Measurements from ENCODE around the gene STK39. TPM values are rescaled to one million over a fixed set of nuclear protein-coding genes. Genes with fewer than 3 reads are reported as not detected.

The STK39 gene
- total RNA-seq, 1 donor from 2014 or later: 0.50 TPM

DNA sequence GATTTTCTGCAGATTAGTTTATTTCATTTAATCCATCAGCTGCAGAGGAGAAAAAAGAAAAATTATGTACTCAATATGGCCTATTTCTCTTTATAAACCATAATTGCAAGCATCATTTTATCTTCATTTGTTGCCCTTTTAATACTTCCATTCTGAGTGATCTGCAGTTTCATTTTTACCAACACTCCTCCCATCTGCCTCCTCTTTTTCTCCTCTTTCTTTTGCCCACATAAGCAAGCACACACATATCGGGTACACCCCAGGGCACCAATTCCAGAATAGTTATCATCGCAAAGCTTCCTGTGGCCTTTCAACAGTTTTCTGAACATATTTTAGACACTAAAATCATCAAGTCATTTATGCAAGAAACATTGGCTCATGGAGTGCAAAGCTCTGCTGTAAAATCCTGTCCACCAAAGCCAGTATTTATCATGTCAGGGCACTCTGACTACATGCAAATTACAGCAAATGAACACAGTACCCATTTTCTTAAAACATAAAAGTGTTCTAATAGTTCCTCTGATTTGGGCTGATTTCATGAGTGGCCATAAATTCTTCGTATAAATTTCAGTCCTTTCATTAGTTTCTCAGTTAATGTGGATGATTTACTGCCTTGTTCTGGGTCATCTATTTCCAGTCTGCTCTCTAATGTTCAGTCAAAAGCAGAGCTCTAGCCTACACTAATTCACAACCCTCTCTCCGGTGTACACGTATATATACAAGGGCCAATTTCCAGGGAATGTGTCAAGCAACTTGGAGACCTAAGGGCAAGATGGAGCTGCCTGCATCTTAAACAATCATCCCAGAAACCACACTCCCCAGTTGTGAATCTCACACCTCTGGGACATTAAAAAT, 281.3 kb downstream of the STK39 start:
- DNase-seq (ENCODE audit: low spot score): no peak

DNA sequence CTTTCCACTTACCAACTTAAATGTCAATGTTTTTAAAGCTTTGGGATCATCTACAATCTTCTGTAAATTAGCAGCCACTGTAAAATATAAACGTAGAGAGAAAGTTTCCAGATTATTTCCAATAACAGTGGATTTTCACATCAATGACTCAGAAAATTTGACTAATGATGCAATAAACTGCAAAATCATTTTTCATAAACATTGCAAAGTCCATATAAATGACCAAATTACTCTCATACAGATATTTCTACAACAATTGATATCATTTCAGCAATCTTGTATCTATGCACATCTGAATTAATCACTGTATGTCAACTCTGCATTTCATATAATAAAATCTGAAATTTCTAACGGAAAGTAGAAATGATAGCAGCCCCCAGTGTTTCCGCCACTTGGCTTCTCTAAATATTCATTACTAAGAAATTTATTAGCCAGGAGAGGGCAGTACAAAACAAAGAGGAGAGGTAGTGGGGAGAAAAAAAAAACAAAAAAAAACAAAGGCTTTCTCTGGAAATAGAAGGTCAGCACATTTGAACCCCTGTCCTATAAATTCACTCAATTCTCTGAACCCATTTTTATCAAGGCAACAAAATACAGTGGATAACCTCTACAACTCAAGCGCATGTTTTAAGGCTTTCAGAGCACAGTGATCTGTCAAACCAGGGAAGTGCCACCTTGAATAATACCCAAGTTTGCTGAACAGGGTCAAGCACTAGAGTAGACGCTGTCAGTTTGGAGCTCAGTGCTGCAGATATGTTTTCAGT, 282.6 kb downstream of the STK39 start:
- no peak for ATAC-seq

More for the DNA sequence above, 281.3 kb downstream of the STK39 start:
- no peak for ATAC-seq

DNA sequence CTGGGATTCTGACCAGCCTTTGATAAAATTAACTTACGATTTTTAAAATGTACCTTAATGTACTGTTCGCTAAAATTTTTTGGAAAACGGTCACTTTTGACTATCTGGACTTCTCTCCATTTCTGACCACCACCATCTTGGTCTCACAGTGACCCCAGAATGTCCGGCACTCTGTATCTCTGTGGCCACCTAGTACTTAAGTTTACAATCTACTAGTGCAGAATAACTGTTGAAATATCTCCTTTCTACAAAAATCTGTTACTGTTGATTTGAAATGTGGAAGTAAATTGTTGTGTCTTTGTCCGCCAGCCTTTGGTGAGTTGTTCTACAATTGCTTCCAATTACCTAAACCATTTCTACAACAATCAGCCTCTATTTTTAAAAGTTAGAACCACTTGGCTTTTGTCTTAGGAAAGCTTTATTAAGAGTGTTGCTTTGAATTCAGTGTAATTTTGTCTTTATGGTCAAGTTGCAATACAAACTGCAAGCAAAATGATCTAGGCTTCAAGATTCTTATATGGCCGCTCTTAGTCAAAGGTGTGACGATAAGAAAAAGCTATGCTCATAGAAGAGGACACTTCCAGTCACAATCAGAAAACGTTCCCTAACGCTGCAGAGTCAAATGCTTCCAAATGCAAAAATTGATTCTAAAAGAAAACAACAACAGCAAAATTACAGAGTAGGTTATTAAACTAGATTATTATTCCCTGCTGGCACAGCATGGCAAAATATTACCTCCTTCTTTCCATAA, 283.3 kb downstream of the STK39 start:
- DNase-seq (ENCODE audit: low spot score) (no peak), ATAC-seq (no peak)

More for the DNA sequence above, 282.6 kb downstream of the STK39 start:
- no peak for DNase-seq (ENCODE audit: low spot score)

DNA sequence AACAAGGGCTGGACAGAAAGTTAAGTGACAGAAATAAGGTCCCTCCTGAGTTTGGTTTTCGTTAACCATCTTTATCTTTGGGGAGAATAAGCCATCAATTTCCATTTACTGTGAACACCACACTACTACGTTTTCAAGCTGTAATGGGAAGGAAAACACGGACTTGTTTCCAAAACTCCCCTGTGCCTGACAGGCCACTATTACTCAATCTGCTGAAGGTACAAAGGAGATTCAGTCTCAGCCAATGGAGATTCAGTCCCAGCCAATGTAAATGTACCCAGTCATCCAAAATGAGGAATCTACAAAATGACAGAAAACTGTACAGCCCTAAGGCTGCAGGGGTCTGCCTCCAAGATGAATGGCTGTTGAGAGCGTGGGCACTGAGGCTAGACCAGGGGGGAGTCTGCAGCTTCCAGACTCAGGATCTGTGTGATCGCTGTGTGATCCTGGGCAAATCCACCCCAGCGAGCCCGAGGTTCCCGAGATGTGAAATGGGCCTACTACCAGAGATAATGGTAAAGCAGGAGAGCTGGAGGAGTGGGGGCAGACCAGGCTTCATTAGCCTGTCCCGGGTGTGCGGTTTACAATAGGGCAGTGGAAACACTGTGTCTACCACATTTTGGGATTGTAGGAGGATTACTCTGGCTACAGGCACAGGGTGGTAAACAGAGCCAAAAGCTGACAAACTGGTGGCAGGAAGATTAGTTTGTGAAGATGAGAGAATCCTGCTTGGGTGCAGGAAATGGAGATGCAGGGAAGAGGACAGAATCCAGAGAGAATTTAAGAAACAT, 284.8 kb downstream of the STK39 start:
- DNase-seq (ENCODE audit: low spot score) (no peak), ATAC-seq (peak; percentile 85)

DNA sequence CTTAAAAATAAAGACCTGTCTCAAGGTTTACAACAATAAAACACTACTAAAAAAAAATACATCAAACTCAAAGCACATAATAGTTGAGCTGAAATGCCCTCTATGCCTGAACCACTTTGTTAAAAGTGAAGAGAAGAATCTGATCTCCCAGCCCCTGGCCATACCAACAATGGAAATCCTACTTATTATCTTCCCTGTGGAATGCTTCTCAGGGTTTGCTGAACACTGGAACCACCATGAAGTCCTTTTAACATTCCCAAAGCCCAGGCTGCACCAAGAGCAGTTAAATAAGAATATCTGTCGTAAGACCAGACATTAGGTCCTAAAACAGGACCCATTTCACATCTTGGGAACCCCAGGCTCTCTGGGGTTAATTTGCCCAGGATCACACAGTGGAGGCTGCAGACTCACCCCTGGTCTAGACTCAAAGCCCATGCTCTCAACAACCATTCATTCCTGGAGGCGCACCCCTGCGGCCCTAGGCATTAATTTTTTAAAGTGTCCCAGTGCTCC, 285.8 kb downstream of the STK39 start:
- ATAC-seq (no peak), DNase-seq (ENCODE audit: low spot score) (no peak)

DNA sequence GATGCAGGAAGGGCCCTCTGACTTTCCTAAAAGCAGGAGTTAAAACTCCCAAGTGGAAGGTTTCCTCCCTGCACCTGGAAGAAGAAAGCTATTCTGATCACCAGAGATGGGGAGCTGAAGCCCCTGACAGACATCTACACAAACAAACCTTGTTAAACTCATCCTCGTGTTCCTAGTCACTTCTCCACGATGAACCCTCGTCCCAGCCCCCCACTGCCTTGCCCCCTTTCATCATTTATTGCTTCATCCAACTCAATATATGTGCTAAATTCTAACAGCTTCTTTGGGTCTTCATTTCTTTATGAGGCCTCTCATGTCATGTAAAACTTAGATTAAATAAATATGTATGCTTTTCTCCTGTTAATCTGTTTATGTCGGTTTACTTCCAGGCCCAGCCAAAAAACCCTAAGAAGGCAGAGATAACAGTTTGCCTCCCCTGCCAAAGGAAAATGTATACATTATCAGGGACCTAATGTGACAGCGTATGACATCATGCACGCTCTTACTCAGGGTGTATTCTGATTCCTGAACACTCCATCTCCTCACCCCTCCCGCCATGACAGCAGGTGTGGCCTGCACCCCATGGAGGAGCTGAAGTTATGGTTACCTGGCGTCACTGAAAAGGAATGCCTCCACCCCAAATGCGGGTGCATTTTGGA, 287.2 kb downstream of the STK39 start:
- DNase-seq (ENCODE audit: low spot score): no peak

DNA sequence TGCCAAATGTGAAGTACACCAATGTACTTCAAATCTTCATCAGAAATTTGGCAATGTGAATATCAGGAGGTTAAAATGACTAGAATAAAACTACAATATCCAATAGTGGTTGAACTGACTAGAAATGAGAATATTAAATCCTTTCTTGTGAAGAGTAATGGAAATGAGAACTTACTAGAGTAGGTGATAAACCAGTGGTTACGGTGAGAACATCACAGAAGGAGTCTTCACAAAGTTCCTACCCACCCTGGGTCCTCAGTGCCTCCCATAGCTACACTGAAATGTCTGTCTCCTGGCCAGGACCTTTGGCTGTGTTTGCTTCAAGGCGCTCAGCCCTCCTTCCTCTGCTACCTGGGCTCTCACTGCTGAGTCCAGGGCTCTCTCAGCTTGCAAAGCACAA, 289.7 kb downstream of the STK39 start:
- DNase-seq (ENCODE audit: low spot score) (no peak), ATAC-seq (no peak)

More for the DNA sequence above, 287.2 kb downstream of the STK39 start:
- no peak for ATAC-seq

DNA sequence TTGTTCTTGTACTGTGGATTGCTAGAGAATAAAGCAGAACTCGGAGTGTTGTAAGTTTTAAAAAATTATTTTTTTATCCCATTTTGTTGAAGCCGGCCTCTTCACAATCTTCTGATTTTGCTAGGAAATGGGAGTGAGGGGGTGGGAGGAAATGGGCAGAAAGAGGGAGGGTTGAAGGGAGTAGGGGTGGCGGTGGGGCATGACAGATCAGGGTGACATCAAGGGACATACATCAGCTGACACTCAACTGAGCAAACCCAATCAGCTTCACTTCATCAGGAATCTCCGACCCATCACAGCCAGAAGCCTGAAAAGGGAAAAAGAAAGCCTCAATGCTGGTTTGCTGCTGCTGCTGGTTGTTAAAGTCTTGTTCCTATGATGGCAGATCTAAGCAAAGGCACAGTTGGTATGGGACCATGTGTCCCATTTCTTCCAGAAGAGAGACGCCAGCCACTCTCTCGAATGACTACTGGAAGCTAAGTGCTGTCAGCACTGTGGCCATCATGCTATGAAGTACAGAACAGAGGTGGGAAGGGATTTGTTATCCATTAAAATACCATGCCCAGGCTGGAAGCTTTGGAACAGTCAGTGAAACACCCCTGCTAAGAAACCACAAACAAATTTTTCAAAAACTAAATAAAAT, 292.0 kb downstream of the STK39 start:
- ATAC-seq (no peak), DNase-seq (ENCODE audit: low spot score) (no peak)

DNA sequence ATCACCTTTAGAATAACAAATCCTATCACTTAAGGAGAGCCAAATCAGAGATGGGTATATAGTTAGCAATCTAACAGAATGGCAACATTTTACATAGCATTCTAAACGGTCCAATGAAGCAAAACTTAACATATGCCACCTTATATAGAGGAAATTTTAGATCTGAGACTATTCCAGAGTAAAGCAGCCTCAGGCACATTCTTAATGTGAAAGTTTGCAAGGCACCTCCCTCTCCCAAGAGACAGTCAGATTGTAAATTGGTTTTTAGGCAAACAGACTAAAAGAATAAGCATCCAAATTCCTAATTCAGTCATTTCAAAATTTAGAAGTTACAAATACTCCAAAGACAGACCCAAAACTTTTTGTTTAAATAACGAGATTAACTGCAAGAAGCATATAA, 292.9 kb downstream of the STK39 start:
- ATAC-seq: no peak

DNA sequence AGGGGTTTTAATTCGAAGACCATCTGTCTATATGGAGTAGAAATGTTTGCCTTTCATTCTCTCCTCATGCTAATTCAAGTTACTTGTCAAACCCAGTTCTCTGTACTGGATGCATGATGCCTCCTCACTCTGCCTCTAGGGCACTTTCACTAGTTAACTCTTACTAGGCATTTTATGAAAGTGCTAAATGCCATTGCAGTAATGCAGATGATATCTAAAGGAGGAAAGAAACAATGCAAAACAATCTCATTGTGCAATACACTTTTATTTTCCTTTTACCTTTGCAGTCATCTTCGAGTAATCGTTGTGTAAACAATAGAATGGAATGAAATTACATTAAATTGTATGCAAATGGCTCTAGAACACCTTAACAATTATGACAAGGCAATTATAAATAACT, 293.6 kb downstream of the STK39 start:
- DNase-seq (ENCODE audit: low spot score) (no peak), ATAC-seq (no peak)

More for the DNA sequence above, 292.9 kb downstream of the STK39 start:
- DNase-seq (ENCODE audit: low spot score): no peak

DNA sequence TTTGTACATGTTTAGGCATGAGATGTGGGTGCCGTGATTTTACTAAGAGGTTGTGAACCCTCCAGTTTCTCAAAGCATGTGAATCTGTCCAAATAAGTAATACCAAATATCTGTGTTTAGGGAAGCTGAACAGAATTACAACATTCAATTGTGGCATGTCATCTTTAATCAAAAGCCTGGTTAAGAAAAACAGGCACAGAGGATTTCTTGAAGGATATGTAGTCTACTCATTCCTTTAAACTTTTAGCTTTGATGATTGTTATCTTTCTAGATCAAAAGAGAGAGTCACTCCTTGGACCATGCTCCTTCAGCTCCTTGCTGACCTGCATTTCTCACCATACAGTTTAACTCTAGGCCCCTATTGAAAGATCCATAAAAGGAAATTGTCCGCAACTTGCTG, 296.8 kb downstream of the STK39 start:
- ATAC-seq: no peak
- DNase-seq (ENCODE audit: low spot score): no peak

DNA sequence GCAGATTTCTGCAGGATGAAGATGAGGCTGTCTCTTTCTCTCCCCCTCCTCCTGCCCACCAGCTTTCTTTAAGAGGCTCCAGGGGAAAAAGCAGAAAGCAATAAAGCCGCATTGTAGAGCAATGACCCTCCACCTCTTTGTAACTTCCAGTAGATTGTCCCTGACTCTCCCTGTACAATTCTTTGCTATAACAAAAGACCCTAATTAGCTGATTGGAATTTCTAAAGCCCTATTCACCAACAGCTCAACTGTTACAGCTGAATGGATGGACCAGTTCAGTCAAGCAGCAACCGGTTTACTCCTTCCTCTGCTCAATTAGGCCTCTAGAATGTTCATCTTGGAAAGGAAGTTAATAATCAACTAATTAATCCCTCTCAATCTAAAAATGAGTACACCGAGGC, 301.0 kb downstream of the STK39 start:
- ATAC-seq (no peak), DNase-seq (ENCODE audit: low spot score) (no peak)

DNA sequence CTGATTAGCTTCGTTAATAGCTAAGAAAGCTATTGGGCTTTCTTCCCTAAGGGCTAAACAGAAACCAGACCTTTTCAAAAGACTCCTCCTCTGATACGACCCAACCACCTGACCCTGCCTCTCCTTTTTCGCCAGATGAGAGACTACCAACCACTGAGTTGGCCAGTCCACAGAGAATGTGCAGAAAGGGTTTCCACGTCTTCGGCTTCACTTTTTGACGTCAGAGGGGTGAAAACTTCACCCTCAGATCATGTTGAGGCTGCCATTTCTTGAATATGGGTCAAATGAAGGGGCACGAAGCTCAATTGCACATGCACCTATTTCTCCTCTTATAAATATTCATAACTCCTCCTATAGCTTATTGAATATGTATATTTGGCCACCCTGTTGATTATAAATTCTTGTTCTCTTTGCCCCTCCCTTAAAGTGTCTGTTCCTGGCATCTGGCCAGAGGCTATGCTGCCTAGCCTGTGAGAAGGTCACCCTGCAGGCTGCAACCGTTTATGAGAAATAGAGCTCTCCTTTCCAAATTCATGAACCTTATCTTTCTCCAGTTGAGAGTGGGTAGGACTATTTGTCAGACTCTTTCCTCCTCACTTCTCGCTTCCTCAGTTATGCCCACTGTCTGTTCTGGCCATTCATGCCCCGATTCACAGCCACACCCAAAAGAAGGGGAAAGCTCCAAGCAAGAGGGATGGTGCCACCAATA, 301.6 kb downstream of the STK39 start:
- ATAC-seq (no peak), DNase-seq (ENCODE audit: low spot score) (no peak)

DNA sequence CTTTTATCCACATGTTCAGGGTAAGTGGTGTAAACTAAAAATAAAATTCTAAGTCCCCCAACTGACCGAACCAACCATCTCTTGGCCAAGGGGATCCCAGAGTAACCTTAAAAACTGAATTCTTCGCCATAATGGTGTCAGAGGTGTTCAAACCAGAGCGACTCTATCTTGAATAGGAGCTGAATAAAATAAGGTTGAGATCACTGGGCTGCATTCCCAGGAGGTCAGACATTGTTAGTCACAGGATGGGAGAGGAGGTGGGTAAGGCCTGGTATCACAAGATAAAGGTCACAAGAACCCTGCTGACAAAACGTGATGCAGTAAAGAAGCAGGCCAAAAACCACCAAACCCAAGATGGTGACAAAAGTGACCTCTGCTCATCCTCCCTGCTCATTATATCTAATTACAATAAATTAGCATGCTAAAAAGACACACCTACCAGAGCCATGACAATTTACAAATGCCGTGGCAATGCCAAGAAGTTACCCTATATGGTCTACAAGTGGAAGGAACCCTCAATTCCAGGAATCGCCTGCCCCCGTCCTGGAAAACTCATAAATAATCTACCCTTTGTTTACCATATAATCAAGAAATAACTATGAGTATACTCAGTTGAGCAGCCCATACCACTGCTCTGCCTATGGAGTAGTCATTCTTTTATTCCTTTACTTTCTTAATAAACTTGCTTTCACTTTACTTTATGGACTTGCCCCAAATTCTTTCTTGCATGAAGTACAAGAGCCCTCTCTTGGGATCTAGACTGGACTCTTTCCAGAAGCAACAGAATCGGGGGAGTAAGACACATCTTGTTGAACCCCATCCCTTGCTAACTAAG, 302.4 kb downstream of the STK39 start:
- no peak for ATAC-seq
- no peak for DNase-seq (ENCODE audit: low spot score)

DNA sequence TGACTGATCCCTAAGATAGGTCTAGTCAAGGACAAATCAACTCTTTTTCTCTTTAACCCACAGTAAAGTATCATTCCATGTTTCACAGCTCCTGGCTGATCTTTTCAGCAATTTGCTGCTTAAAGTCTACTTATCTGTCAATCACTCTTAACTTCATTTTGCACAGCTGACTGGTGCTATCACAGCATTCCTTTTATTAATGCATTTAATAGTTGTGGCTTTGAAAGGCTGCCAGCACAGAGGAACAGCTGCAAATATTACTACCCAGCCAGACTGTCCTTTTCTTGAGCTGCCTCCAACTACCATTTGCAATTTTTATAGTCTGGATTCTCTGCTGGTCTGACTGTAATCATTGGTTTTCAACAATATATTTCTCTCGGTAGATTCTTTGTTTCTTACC, 303.5 kb downstream of the STK39 start:
- no peak for DNase-seq (ENCODE audit: low spot score)
- ATAC-seq: no peak

DNA sequence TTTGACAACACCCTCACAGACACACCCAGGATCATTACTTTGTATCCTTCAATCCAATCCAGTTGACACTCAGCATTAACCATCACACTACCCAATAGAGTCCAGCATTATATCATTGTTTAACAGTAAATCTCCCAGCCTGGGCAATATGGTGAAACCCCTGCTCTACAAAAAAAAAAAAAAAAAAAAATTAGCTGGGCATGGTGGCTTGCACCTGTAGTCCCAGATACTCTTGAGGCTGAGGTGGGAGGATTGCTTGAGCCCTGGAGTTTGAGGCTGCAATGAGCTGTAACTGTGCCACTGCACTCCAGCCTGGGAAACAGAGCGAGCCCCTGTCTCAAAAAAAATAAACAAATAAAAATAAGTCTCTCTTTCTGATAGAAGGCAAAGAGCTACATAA, 304.0 kb downstream of the STK39 start:
- DNase-seq (ENCODE audit: low spot score) (no peak), ATAC-seq (no peak)

DNA sequence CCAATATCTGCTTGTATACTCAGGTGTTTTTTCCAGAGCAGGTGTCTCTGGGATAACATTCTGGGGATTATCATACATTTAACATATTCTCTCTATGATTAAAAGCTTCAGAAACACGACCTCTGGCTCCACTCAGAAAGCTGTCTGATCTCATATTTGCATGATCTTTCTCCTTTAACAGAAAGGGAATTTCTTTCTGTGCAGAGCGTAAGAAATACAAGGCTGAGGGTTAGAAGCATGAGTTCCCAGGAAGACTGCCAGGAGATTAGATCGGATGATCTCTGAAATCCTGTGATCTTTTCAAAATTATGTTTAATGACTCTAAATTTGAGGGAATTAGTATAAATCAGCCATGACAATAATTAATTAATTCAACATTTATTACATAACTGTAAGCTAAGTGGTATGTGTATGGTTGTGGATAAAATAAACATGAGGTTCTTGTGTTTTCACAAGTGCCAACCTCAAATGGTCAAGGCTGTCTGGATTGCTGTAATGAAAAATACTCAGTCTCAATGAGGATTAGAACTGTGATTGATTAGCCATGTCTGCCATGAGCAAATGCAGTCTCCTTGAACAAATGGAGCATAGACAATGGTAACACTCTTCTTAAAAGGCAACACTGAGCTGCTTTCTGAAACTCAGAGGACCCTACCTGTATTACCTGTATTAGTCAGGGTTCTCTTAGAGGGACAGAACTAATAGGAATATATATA, 304.9 kb downstream of the STK39 start:
- ATAC-seq: no peak

More for the DNA sequence above, 304.9 kb downstream of the STK39 start:
- DNase-seq (ENCODE audit: low spot score): no peak
